ENCODE measurements around the gene GJA3.

GRCh38 chr13:20165417-20166257 lies 4.8 kb upstream of the GJA3 start:
- TF ChIP-seq JUN (IDR thresholded peaks at IDR 0.05; ENCODE audit: low read depth, low read length): no peak
- TF ChIP-seq CTCF (IDR thresholded peaks at IDR 0.05; ENCODE audit: control extremely low read depth in 1 of 3, insufficient read depth in 1 of 3, low read depth in 1 of 3, low read length in 3 of 3): no peak
- no peak for TF ChIP-seq POLR2AphosphoS5 (IDR thresholded peaks at IDR 0.05; ENCODE audit: low read depth, low read length)
- TF ChIP-seq CHD1 (IDR thresholded peaks at IDR 0.05; ENCODE audit: low read depth, low read length): no peak
- TF ChIP-seq MAX (IDR thresholded peaks at IDR 0.05): no peak
- TF ChIP-seq POLR2A (IDR thresholded peaks at IDR 0.05; ENCODE audit: control extremely low read depth in 1 of 2, low read depth in 2 of 2, low read length in 2 of 2): no peak
